Progenitor cell of endocrine pancreas (in vitro differentiated cells): ENCODE results near the gene RIMBP2. TPM values are rescaled to one million over a fixed set of nuclear protein-coding genes. Genes with fewer than 3 reads are reported as not detected.
A peak's percentile ranks its signal among the peaks of the same experiment; 100 is the strongest.

Source experiments
- DNase-seq: peaks from one replicate; pipeline ENCODE4 v3.0.0; 2021; ENCODE audit warnings: low spot score; ENCODE audit not compliant: unreplicated experiment
- H3K27ac Mint-ChIP-seq: 2 replicates; pipeline ENCODE4 v1.8.0; 2021; ENCODE audit warnings: mild to moderate bottlenecking, moderate library complexity, mixed read lengths
- H3K27me3 Mint-ChIP-seq: 2 replicates; pipeline ENCODE4 v1.8.0; 2021; ENCODE audit warnings: mixed read lengths
- H3K36me3 Mint-ChIP-seq: 2 replicates; pipeline ENCODE4 v1.8.0; 2022; ENCODE audit warnings: mixed read lengths; ENCODE audit not compliant: insufficient read depth
- H3K4me1 Mint-ChIP-seq: 2 replicates; pipeline ENCODE4 v1.8.0; 2021; ENCODE audit warnings: low read depth, mixed read lengths
- H3K4me3 Mint-ChIP-seq: 2 replicates; pipeline ENCODE4 v1.8.0; 2021; ENCODE audit warnings: low read depth, mild to moderate bottlenecking, moderate library complexity, mixed read lengths
- H3K9me3 Mint-ChIP-seq: 2 replicates; pipeline ENCODE4 v1.8.0; 2021; ENCODE audit warnings: low read depth, mixed read lengths
- total RNA-seq: library from RNA; stranded (reverse); gene quantifications from 2 replicates; pipeline ENCODE4 v1.2.1, GENCODE V29; 2021
- TF ChIP-seq, protein P1 (sequence below): fragments of 200-600 bp; sonication (generic); IDR thresholded peaks from one replicate; pipeline ENCODE4 v1.5.0; 2021; ENCODE audit warnings: antibody characterized with exemption, mild to moderate bottlenecking; ENCODE audit not compliant: unreplicated experiment

RIMBP2 gene
- total RNA-seq, 1 donor from 2014 or later = 31.6 TPM

DNA sequence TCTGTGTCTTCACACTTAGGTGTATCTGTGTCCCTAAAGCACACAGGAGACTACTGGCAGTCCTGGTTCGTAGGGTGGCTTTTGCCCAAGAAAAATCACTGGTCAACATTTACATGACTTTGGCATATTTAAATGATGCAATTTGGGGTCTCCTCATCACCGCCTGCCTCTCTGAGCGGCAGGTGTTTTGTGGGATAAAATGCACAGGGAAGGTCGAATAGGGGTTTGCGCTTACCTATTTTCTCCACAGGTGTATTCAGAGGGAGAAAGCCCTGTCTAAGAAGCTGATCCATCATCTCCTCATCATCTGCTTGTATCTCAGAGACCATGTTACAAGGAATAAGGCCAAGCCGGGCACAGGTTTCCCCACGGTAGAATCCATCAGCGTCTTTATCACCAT lies 303.7 kb downstream of the RIMBP2 start:
- no peak overlapping the region for H3K4me3 Mint-ChIP-seq
- no peaks in the 10 kb centered on the region for H3K4me1 Mint-ChIP-seq
- no peak overlapping the region for H3K27ac Mint-ChIP-seq
- H3K36me3 Mint-ChIP-seq = no peaks in the 10 kb centered on the region
- TF ChIP-seq, protein P1, sequence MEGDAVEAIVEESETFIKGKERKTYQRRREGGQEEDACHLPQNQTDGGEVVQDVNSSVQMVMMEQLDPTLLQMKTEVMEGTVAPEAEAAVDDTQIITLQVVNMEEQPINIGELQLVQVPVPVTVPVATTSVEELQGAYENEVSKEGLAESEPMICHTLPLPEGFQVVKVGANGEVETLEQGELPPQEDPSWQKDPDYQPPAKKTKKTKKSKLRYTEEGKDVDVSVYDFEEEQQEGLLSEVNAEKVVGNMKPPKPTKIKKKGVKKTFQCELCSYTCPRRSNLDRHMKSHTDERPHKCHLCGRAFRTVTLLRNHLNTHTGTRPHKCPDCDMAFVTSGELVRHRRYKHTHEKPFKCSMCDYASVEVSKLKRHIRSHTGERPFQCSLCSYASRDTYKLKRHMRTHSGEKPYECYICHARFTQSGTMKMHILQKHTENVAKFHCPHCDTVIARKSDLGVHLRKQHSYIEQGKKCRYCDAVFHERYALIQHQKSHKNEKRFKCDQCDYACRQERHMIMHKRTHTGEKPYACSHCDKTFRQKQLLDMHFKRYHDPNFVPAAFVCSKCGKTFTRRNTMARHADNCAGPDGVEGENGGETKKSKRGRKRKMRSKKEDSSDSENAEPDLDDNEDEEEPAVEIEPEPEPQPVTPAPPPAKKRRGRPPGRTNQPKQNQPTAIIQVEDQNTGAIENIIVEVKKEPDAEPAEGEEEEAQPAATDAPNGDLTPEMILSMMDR = no peak
- H3K9me3 Mint-ChIP-seq = no peaks in the 10 kb centered on the region
- peaks cover 3% of the 10 kb centered on the region for H3K27me3 Mint-ChIP-seq
- no peak for DNase-seq

DNA sequence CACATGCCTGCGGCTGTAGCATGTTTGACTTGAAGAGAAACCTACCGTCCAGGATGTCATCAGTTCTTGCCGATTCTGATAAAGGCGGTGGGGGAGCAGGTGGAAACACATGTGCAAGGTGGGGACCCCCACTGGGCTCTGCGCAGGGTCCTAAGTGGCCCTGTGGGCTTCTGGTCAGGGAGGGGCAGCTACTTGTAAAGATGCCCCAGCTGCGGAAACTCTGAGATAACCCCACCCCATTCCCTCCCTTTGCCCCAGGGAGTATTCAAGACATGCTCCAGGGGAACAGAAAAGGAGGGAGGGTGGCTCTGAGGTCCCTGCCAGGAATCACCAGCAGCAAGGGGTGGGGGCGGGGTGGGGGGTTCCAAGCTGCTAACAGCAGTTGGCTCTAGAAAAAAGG lies 310.8 kb downstream of the RIMBP2 start:
- no peak for DNase-seq
- H3K27ac Mint-ChIP-seq = no peak overlapping the region
- no peaks in the 10 kb centered on the region for H3K4me1 Mint-ChIP-seq
- no peaks in the 10 kb centered on the region for H3K9me3 Mint-ChIP-seq
- peaks cover 5% of the 10 kb centered on the region for H3K27me3 Mint-ChIP-seq
- H3K4me3 Mint-ChIP-seq = no peak overlapping the region
- TF ChIP-seq, protein P1 = no peak
- no peaks in the 10 kb centered on the region for H3K36me3 Mint-ChIP-seq

DNA sequence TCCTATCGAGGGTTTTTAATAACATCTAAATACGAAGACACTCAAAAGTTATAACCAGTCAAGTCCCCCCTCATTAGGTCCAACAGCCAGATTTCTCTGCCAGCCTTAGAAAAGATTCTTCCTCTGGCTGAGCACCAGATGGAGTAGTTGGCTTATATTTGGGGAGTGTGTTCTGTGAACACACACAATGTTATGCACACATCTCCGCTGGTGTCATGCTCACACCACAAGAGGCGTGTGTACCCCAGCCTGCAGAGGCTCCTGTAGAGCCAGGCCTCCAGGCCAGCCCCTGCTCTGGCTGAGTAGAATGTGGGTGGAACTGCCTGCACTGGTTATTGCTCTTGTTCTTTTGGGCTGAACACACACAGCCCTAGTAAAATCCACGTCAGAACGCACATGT lies 314.4 kb downstream of the RIMBP2 start:
- no peak overlapping the region for H3K4me3 Mint-ChIP-seq
- H3K27ac Mint-ChIP-seq = peak overlapping the region; percentile 73
- peaks cover 9% of the 10 kb centered on the region for H3K27me3 Mint-ChIP-seq
- DNase-seq = no peak
- no peaks in the 10 kb centered on the region for H3K9me3 Mint-ChIP-seq
- peaks cover 2% of the 10 kb centered on the region for H3K4me1 Mint-ChIP-seq
- TF ChIP-seq, protein P1 = peak; percentile 50
- H3K36me3 Mint-ChIP-seq = no peaks in the 10 kb centered on the region

DNA sequence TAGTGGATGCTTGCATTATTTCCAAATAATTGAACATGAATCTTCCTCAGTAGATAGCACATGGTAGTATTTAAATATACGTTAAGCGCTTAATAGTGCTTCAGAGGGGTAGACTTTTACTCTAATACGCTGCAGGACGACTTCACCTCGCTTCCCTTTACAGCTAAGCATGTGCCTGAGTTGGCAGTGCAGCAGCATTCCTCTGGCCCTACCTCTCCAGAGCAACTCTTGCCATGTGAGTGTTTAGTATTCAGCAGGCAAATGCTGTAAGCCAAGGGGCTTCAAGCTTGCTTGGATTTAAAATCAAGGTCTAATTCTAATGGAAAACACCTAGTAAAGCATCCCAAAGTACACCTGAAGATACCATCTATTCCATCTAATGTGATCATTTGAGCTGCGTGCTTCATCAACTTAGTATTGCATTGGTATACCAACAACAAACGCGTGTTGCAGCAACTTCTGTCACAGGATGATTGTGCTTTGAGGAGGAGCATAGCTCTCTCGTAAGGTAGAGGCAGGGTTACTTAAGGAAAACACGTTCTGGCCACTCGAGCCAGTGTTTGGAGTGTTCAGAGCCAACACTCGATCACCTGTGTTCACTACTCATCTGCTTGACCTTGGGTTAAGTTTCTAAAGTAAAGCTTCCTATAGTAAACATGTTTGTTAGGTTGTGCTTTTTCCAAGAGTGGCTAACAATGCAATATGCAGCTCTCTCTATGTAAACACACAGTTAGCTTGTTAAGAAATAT lies 317.8 kb downstream of the RIMBP2 start:
- TF ChIP-seq, protein P1 = no peak
- peaks cover 3% of the 10 kb centered on the region for H3K4me1 Mint-ChIP-seq
- H3K4me3 Mint-ChIP-seq = no peak overlapping the region
- peaks cover 11% of the 10 kb centered on the region for H3K27me3 Mint-ChIP-seq
- no peaks in the 10 kb centered on the region for H3K36me3 Mint-ChIP-seq
- DNase-seq = no peak
- no peak overlapping the region for H3K27ac Mint-ChIP-seq
- no peaks in the 10 kb centered on the region for H3K9me3 Mint-ChIP-seq

DNA sequence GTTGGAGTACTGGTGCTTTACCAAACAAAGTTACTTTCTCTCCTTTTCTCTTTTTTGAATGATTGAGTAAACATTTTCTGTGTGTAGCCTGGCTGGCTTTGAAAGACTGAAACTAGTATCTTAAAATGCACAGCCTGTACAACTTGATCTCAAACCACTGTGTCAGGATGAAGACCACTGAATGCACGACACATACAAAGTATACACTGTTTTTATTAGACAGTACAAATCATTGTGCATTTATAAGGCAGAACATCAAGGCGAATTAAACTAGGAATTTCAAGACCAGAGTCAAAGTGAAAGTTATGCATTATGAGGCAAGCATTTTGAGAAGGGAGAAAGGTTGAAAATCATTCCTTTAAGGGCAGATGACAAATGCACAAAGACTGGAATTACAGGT lies 319.4 kb downstream of the RIMBP2 start:
- DNase-seq = no peak
- Mint-ChIP-seq H3K27ac (no peak overlapping the region), H3K9me3 (no peaks in the 10 kb centered on the region), H3K27me3 (peaks cover 6% of the 10 kb centered on the region), H3K4me1 (peaks cover 3% of the 10 kb centered on the region), H3K4me3 (no peak overlapping the region), H3K36me3 (no peaks in the 10 kb centered on the region)
- TF ChIP-seq, protein P1 = no peak
